HCT116 (cell line): ENCODE data around the gene SMCO4. TPM values are rescaled to one million over a fixed set of nuclear protein-coding genes. Genes with fewer than 3 reads are reported as not detected.
"Not testable (repeated sequence)": the region's sequence is repeated elsewhere in the genome, so short reads cannot be mapped to it uniquely, and the experiment has no call there.

Experiments used
- ATAC-seq: fragments of 200-7000 bp; cut with Tn5 transposase; 2 replicates; pipeline ENCODE4 v1.9.1; 2020; ENCODE audit warnings: mild to moderate bottlenecking, moderate library complexity
- BruUV-seq: library from RNA; stranded (reverse); fragments of 400-500 nt; replicated peaks from 2 replicates; lab custom pipeline; 2021; lab: Mats Ljungman, UMichigan
- CTCF ChIA-PET: fragments of 300-600 bp; sonication (Branson Sonifier 250); formaldehyde crosslinking; loops from one replicate; lab custom pipeline; 2021; ENCODE audit warnings: antibody characterized with exemption; lab: Charles Lee
- POLR2A ChIA-PET: fragments of 300-600, 350-600 bp; sonication (Branson Sonifier 250); formaldehyde crosslinking; loops from one replicate; lab custom pipeline; 2021; ENCODE audit warnings: antibody characterized with exemption; lab: Charles Lee
- RAD21 ChIA-PET, 2 experiments: fragments of 300-600 bp; sonication (Branson Sonifier 250); formaldehyde crosslinking; loops; one replicate each; lab custom pipeline; 2023; ENCODE audit warnings: low total read pairs in 2 of 2; ENCODE audit not compliant: uncharacterized antibody in 2 of 2, unreplicated experiment in 2 of 2, low non-redundant PET in 1 of 2; lab: Charles Lee
- DNase-seq: peaks from one replicate; pipeline ENCODE4 v3.0.0-alpha.2; 2010; ENCODE audit warnings: low read depth, low spot score
- H2AFZ ChIP-seq: fragments of 200-600 bp; shearing (Covaris generic), sonication (generic); 2 replicates; pipeline ENCODE4 v1.6.1; 2017; ENCODE audit warnings: low read depth, mixed run types, mixed read lengths, antibody characterized with exemption, low read length; ENCODE audit not compliant: poor library complexity, severe bottlenecking
- H3K27ac ChIP-seq: 2 replicates; pipeline ENCODE4 v1.5.1; 2012; ENCODE audit warnings: low read depth, low read length
- H3K27me3 ChIP-seq: fragments of 200-600 bp; sonication (generic); 2 replicates; pipeline ENCODE4 v1.6.1; 2016; ENCODE audit warnings: mixed run types, low read length, mixed read lengths; ENCODE audit not compliant: insufficient read depth
- H3K36me3 ChIP-seq, 2 experiments: fragments of 200-500 bp in 1 of 2; fragments of 200-600 bp in 1 of 2; sonication (Bioruptor generic) in 1 of 2; sonication (generic) in 1 of 2; 2 replicates each; pipeline versions ENCODE4 v1.5.1 to v1.6.1; 2014 to 2016; ENCODE audit warnings: low read length in 2 of 2, inconsistent platforms in 1 of 2, mixed read lengths in 1 of 2, mixed run types in 1 of 2; ENCODE audit not compliant: insufficient read depth in 2 of 2, control insufficient read depth in 1 of 2
- H3K4me1 ChIP-seq, 2 experiments: fragments of 200-600 bp in 1 of 2; sonication (generic) in 1 of 2; 2 replicates each; pipeline versions ENCODE4 v1.5.1 to v1.6.1; 2012 to 2017; ENCODE audit warnings: low read length in 2 of 2, inconsistent platforms in 1 of 2, mild to moderate bottlenecking in 1 of 2, mixed read lengths in 1 of 2, mixed run types in 1 of 2, moderate library complexity in 1 of 2; ENCODE audit not compliant: insufficient read depth in 2 of 2, control insufficient read depth in 1 of 2
- H3K4me2 ChIP-seq: fragments of 200-600 bp; sonication (generic); 2 replicates; pipeline ENCODE4 v1.6.1; 2017; ENCODE audit warnings: mixed run types, low read length, mixed read lengths
- H3K4me3 ChIP-seq, 2 experiments: fragments of 200-600 bp in 1 of 2; sonication (generic) in 1 of 2; replicated peaks in 1 of 2; 2 replicates each; pipeline ENCODE4 v1.5.1; 2011 to 2016; ENCODE audit warnings: low read length in 2 of 2, control low read depth in 1 of 2, low read depth in 1 of 2, mild to moderate bottlenecking in 1 of 2, mixed read lengths in 1 of 2, mixed run types in 1 of 2
- H3K79me2 ChIP-seq: fragments of 200-600 bp; sonication (generic); 2 replicates; pipeline ENCODE4 v1.6.1; 2017; ENCODE audit warnings: mild to moderate bottlenecking, mixed run types, low read length, moderate library complexity, mixed read lengths; ENCODE audit not compliant: insufficient read depth
- H3K9ac ChIP-seq: fragments of 200-600 bp; sonication (generic); 2 replicates; pipeline ENCODE4 v1.6.1; 2016; ENCODE audit warnings: low read length, mixed read lengths
- H3K9me2 ChIP-seq: fragments of 200-600 bp; sonication (generic), shearing (Covaris generic); 2 replicates; pipeline ENCODE4 v1.6.1; 2017; ENCODE audit warnings: mixed run types, mild to moderate bottlenecking, moderate library complexity; ENCODE audit not compliant: insufficient read depth
- H3K9me3 ChIP-seq, 2 experiments: fragments of 200-500 bp in 1 of 2; fragments of 200-600 bp in 1 of 2; sonication (Bioruptor generic) in 1 of 2; sonication (generic) in 1 of 2; 2 replicates each; pipeline ENCODE4 v1.6.1; 2014 to 2017; ENCODE audit warnings: low read length in 2 of 2, mixed read lengths in 2 of 2, inconsistent platforms in 1 of 2, low read depth in 1 of 2, mild to moderate bottlenecking in 1 of 2, mixed run types in 1 of 2, moderate library complexity in 1 of 2; ENCODE audit not compliant: control insufficient read depth in 1 of 2, insufficient read depth in 1 of 2
- H4K20me1 ChIP-seq: fragments of 200-600 bp; sonication (generic), shearing (Covaris generic); 2 replicates; pipeline ENCODE4 v1.6.1; 2017; ENCODE audit warnings: mixed run types, mild to moderate bottlenecking, moderate library complexity; ENCODE audit not compliant: insufficient read depth
- EGR1 ChIP-seq: IDR thresholded peaks from 2 replicates; pipeline ENCODE4 v1.6.1; 2012; ENCODE audit warnings: low read depth
- ELF1 ChIP-seq: IDR thresholded peaks from 2 replicates; pipeline ENCODE4 v1.6.1; 2012; ENCODE audit warnings: low read depth, borderline replicate concordance
- EZH2phosphoT487 ChIP-seq: fragments of 200-600 bp; IDR thresholded peaks from 2 replicates; pipeline ENCODE4 v1.6.1; 2018; ENCODE audit warnings: antibody characterized with exemption, borderline replicate concordance
- POLR2A ChIP-seq: IDR thresholded peaks from 2 replicates; pipeline ENCODE4 v1.7.0; 2011; ENCODE audit warnings: borderline replicate concordance; ENCODE audit not compliant: insufficient read depth, insufficient read length; ENCODE audit errors: extremely low read depth
- SIN3A ChIP-seq: IDR thresholded peaks from 2 replicates; pipeline ENCODE4 v1.6.1; 2012; ENCODE audit warnings: low read depth
- ZNF274 ChIP-seq: fragments of 200-500 bp; sonication (Bioruptor generic); IDR thresholded peaks from 2 replicates; pipeline ENCODE4 v1.6.1; 2014; ENCODE audit warnings: mild to moderate bottlenecking, low read depth, low read length, inconsistent platforms
- intact Hi-C: fragments of 100-400 bp; cut with micrococcal nuclease; formaldehyde crosslinking; loops from 2 replicates; pipeline ENCODE4 v1.10.0; 2022
- total RNA-seq: library from RNA; stranded (reverse); gene quantifications from one replicate; pipeline ENCODE4 v1.2.1, GENCODE V29; 2021; ENCODE audit not compliant: unreplicated experiment
- TF ChIP-seq, protein P1 (sequence below): IDR thresholded peaks from 2 replicates; pipeline ENCODE4 v1.6.1; 2011; ENCODE audit warnings: mild to moderate bottlenecking, low read length, moderate library complexity; ENCODE audit not compliant: insufficient replicate concordance; ENCODE audit errors: extremely low read depth

Gene SMCO4
- total RNA-seq, 1 experiment from 2014 or later, result 23.1 TPM

DNA sequence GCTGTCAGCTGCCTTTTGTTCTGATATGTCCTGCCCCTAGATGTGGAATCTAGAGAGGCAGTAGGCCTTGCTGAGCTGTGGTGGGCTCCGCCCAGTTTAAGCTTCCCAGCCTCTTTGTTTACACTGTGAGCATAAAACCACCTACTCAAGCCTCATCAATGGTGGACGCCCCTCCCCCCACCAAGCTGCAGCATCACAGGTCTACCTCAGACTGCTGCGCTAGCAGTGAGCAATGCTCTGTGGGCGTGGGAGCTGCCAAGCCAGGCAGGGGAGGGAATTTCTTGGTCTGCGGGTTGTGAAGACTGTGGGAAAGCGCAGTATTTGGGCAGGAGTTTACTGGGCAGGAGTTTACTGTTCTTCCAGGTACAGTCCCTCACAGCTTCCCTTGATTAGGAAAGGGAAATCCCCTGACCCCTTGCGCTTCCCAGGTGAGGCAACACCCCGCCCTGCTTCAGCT, 98.5 kb downstream of the SMCO4 start (continued):
- TF ChIP-seq ELF1, result no peak
- TF ChIP-seq, all 23 proteins: peak for 0

DNA sequence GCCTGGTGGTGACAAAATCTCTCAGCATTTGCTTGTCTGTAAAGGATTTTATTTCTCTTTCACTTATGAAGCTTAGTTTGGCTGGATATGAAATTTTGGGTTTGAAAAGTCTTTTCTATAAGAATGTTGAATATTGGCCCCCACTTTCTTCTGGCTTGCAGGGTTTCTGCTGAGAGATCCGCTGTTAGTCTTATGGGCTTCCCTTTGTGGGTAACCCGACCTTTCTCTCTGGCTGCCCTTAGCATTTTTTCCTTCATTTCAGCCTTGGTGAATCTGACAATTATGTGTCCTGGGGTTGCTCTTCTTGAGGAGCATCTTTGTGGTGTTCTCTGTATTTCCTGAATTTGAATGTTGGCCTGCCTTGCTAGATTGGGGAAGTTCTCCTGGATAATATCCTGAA, 100.0 kb downstream of the SMCO4 start:
- H3K4me1 ChIP-seq, DNase-seq, RAD21 ChIA-PET, POLR2A ChIA-PET, H3K36me3 ChIP-seq, H4K20me1 ChIP-seq, H3K9me3 ChIP-seq, H3K9ac ChIP-seq, BruUV-seq, H3K27ac ChIP-seq, CTCF ChIA-PET, ATAC-seq, H3K4me3 ChIP-seq, H3K9me2 ChIP-seq, intact Hi-C loops, H2AFZ ChIP-seq, H3K79me2 ChIP-seq, H3K27me3 ChIP-seq, H3K4me2 ChIP-seq: not testable (repeated sequence)

DNA sequence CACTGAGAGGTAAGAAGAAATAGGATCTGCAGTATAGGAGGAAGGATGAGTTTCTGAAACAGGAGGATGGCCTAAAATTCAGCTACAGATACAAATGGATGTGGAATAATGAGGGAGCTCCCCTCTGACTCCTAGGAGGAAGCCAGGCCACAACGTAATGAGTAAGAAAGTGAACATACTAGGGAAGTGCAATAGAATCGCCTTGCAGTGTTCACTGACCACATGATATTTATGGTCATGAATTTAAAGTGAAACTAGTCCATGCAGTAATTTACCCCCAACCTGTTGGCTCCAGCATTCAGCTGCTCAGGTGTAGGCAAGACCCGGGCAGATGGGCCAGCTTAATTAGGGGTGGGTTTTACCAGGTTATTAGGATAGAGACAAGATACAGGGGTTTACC, 110.9 kb downstream of the SMCO4 start:
- H2AFZ ChIP-seq, result no peak overlapping the region
- RAD21 ChIA-PET, result no interaction called here
- H3K9me2 ChIP-seq, result no peaks in the 10 kb centered on the region
- no peak for TF ChIP-seq ZNF274
- no peak for TF ChIP-seq SIN3A
- TF ChIP-seq POLR2A, result no peak
- no peak for TF ChIP-seq ELF1
- TF ChIP-seq EZH2phosphoT487, result no peak
- TF ChIP-seq, protein P1, sequence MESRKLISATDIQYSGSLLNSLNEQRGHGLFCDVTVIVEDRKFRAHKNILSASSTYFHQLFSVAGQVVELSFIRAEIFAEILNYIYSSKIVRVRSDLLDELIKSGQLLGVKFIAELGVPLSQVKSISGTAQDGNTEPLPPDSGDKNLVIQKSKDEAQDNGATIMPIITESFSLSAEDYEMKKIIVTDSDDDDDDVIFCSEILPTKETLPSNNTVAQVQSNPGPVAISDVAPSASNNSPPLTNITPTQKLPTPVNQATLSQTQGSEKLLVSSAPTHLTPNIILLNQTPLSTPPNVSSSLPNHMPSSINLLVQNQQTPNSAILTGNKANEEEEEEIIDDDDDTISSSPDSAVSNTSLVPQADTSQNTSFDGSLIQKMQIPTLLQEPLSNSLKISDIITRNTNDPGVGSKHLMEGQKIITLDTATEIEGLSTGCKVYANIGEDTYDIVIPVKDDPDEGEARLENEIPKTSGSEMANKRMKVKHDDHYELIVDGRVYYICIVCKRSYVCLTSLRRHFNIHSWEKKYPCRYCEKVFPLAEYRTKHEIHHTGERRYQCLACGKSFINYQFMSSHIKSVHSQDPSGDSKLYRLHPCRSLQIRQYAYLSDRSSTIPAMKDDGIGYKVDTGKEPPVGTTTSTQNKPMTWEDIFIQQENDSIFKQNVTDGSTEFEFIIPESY, result no peak
- no peak for TF ChIP-seq EGR1
- no peak overlapping the region for H3K27ac ChIP-seq
- no peak overlapping the region for H3K4me3 ChIP-seq
- H3K9ac ChIP-seq, result no peak overlapping the region
- H3K4me1 ChIP-seq, result no peaks in the 10 kb centered on the region
- intact Hi-C loops, result no loop called here
- H3K9me3 ChIP-seq, result no peaks in the 10 kb centered on the region
- no peaks in the 10 kb centered on the region for H3K36me3 ChIP-seq
- POLR2A ChIA-PET, result no interaction called here
- H3K79me2 ChIP-seq, result no peaks in the 10 kb centered on the region
- no peak for ATAC-seq
- BruUV-seq, result no TSS peak
- CTCF ChIA-PET, result no interaction called here
- no peak overlapping the region for H3K4me2 ChIP-seq
- no peaks in the 10 kb centered on the region for H4K20me1 ChIP-seq
- no peaks in the 10 kb centered on the region for H3K27me3 ChIP-seq
- no peak for DNase-seq

Other genes starting within 250 kb of the SMCO4 start
- gene DEUP1, start 212.6 kb downstream of the SMCO4 start, total RNA-seq, result not detected
- 17.7 TPM for gene CEP295, start 118.3 kb upstream of the SMCO4 start, total RNA-seq
- 267 TPM for gene TAF1D, start 198.1 kb upstream of the SMCO4 start, total RNA-seq
- 26.1 TPM for gene C11orf54, start 198.3 kb upstream of the SMCO4 start, total RNA-seq
- 41.1 TPM for gene MED17, start 240.9 kb upstream of the SMCO4 start, total RNA-seq